Right forelimb (tissue), 1 donor: ENCODE data around the gene EIF2AK3.

Experiments
- DNase-seq: peaks from one replicate; pipeline ENCODE4 v3.0.0-alpha.2; 2018

Gene EIF2AK3

GRCh38 chr2:88537640-88538039 lies 89.6 kb downstream of the EIF2AK3 start:
- DNase-seq = no peak

- no peak for DNase-seq
Measured at GRCh38 chr2:88530081-88530480, 97.2 kb downstream of the EIF2AK3 start.

GRCh38 chr2:88521445-88522073 lies 105.7 kb downstream of the EIF2AK3 start:
- DNase-seq = no peak

- no peak for DNase-seq
Measured at GRCh38 chr2:88517759-88518201, 109.5 kb downstream of the EIF2AK3 start.
